VCaP (cell line): ENCODE measurements around the gene LMNA.
"Not testable (repeated sequence)": the region's sequence is repeated elsewhere in the genome, so short reads cannot be mapped to it uniquely, and the experiment has no call there.

Experiments used
- H3K27ac ChIP-seq: fragments of 450-650 bp; 2 replicates; pipeline ENCODE4 v1.5.1; 2017
- CTCF ChIP-seq: fragments of 450-650 bp; conservative IDR thresholded peaks from 2 replicates; pipeline ENCODE4 v1.5.1; 2017; ENCODE audit warnings: mild to moderate bottlenecking, moderate library complexity

The LMNA gene

DNA sequence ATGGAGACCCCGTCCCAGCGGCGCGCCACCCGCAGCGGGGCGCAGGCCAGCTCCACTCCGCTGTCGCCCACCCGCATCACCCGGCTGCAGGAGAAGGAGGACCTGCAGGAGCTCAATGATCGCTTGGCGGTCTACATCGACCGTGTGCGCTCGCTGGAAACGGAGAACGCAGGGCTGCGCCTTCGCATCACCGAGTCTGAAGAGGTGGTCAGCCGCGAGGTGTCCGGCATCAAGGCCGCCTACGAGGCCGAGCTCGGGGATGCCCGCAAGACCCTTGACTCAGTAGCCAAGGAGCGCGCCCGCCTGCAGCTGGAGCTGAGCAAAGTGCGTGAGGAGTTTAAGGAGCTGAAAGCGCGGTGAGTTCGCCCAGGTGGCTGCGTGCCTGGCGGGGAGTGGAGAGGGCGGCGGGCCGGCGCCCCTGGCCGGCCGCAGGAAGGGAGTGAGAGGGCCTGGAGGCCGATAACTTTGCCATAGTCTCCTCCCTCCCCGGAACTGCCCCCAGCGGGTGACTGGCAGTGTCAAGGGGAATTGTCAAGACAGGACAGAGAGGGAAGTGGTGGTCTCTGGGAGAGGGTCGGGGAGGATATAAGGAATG lies 505 bp downstream of the LMNA start:
- TF ChIP-seq CTCF, result no peak
- peak overlapping the region; percentile 62; the same call in 1 of the 2 replicates for H3K27ac ChIP-seq

DNA sequence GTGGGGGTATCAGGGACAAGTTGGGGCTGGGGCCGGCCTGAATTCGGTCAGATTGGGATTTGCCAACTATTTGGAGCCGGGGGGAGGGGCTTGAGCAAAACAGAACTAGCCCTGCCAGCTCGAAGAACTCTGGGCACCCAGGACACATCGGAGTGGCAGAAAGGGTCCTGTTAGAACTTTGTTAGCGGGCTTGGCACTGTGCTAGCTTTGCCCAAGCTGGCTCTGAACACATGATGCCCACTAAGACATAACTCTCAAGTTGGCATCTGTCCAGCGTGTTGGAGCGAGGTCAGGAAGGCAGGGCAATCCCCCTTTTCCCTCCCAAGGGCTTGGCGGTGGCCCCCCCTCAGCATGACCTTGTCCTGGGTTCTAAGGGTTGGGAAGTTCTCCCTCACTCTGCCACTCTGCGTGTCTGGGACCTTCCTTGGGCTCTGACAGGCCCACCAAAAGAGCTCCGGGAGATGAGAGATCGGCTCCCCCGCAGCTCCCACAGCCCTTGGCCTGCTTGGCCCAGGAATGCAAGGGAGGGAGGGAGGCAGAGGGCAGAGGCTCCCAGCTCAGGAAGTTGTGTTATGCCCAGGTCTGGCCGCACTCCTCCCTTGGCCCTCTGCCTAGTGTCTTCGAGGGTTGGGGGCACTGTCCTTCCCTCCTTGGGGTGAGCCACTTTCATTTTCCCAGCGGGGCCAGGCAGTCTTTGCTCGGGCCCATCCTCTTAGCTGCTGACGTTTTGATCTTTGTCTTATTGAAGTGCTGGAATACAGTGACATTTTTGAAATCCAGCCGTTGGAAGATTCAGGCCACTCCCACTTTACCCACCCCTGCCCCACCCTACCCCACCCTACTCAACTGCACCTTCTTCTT lies 1.2 kb downstream of the LMNA start:
- TF ChIP-seq CTCF, result no peak
- H3K27ac ChIP-seq, result peak overlapping the region; percentile 62; the same call in 1 of the 2 replicates

- peak overlapping the region; percentile 62; the same call in 1 of the 2 replicates for H3K27ac ChIP-seq
Measured at GRCh38 chr1:156116731-156117130, 2.2 kb downstream of the LMNA start.

DNA sequence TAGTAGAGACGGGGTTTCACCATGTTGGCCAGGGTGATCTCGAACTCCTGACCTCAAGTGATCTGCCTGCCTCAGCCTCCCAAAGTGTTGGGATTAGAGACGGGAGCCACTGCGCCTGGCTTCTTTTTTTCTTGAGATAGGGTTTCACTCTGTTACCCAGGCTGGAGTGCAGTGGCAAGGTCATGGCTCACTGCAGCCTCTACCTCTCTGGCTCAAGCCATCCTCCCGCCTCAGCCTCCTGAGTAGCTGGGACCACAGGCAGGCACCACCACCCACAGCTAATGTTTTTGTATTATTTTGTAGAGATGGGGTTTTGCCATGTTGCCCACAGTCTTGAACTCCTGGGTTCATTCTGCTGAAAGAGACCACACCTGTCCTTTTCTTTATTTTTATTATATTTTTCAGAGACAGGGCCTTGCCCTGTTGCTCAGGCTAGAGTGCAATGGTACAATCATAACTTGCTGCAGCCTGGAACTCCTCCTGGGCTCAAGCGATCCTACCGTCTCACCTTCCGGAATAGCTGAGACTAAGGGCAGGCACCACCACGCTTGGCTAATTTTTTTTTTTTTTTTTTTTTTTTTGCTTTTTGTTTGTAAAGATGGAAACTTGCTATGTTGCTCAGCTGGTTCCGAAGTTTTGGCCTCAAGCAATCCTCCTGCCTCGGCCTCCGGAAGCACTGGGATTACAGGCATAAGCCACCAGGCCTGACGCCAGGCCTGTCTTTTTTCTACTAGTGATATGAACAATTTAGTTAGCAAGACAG lies 3.1 kb downstream of the LMNA start:
- no peak overlapping the region for H3K27ac ChIP-seq
- no peak for TF ChIP-seq CTCF

- no peak overlapping the region for H3K27ac ChIP-seq
- no peak for TF ChIP-seq CTCF
Measured at GRCh38 chr1:156118177-156118868, 3.8 kb downstream of the LMNA start.

- no peak for TF ChIP-seq CTCF
- H3K27ac ChIP-seq, result no peak overlapping the region
Measured at GRCh38 chr1:156119503-156120209, 5.1 kb downstream of the LMNA start.

- no peak overlapping the region for H3K27ac ChIP-seq
- no peak for TF ChIP-seq CTCF
Measured at GRCh38 chr1:156120318-156120717, 5.8 kb downstream of the LMNA start.

DNA sequence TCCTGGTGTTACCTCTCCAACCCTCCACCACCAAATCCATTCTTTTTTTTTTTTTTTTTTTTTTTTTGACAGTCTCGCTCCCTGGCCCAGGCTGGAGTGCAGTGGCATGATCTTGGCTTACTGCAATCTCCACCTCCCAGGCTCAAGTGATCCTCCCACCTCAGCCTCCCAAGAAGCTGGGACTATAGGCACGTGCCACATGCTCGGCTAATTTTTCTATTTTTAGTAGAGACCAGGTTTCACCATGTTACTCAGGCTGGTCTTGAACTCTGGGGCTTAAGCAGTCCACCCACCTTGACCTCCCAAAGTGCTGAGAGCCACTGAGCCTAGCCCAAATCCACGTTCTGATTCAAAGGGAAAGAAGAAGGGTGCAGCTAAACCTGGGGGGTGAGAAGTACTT lies 6.5 kb downstream of the LMNA start:
- H3K27ac ChIP-seq, result not testable (repeated sequence)
